Activated CD4-positive, alpha-beta T cell treated with anti-CD3 and anti-CD28 coated beads, Interleukin-2, amount 10 ng/mL, durations not matched to agents 24 days and 14 days (primary cell): ENCODE measurements around the gene SEC11A. TPM values are rescaled to one million over a fixed set of nuclear protein-coding genes. Genes with fewer than 3 reads are reported as not detected.

Experiments used
- DNase-seq: peaks from one replicate; pipeline ENCODE4 v3.0.0; 2022
- H3K27ac Mint-ChIP-seq: one replicate; pipeline ENCODE4 v1.8.0; 2022; ENCODE audit warnings: mild to moderate bottlenecking, mixed read lengths
- H3K27me3 Mint-ChIP-seq: one replicate; pipeline ENCODE4 v1.8.0; 2022; ENCODE audit warnings: mixed read lengths
- H3K36me3 Mint-ChIP-seq: one replicate; pipeline ENCODE4 v1.8.0; 2022; ENCODE audit warnings: low read depth, mild to moderate bottlenecking, mixed read lengths
- H3K4me1 Mint-ChIP-seq: one replicate; pipeline ENCODE4 v1.8.0; 2021; ENCODE audit warnings: mixed read lengths
- H3K4me3 Mint-ChIP-seq: one replicate; pipeline ENCODE4 v1.8.0; 2022; ENCODE audit warnings: mild to moderate bottlenecking, moderate library complexity, mixed read lengths
- H3K9me3 Mint-ChIP-seq: one replicate; pipeline ENCODE4 v1.8.0; 2021; ENCODE audit warnings: mixed read lengths
- intact Hi-C: fragments of 100-400 bp; cut with micrococcal nuclease; formaldehyde crosslinking; loops from one replicate; pipeline ENCODE4 v1.15.1; 2023
- total RNA-seq: library from RNA; stranded (reverse); gene quantifications from 2 replicates; pipeline ENCODE4 v1.2.3, GENCODE V29; 2022

SEC11A gene
- total RNA-seq, 1 donor from 2014 or later, result 101 TPM

DNA sequence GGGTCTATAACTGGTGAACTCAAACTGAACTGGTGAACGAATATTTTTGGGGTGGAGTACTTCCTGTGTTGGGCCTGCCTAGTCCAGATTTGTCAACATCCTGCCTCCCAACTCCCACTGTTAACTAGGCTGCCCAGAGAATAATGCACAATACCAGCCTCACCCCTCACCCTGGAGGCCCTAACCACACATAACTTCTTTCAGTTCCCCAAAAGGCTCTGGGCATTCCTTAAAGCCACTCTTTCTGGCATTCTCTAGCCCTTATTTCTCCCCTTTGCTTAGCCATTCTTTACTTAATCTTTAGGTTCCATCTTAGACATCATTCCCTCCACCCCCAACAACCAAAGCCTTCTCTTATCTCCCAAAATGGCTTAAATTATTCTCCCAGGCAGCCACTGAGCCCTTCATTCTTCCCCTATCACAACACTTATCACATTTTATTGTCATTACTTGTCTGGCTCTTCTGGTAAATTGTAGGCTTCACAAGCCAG lies 9.1 kb upstream of the SEC11A start:
- peak overlapping the region; percentile 69 for H3K4me3 Mint-ChIP-seq
- no peaks in the 10 kb centered on the region for H3K27me3 Mint-ChIP-seq
- intact Hi-C loops, result no loop called here
- H3K4me1 Mint-ChIP-seq, result peaks cover 28% of the 10 kb centered on the region
- peak overlapping the region; percentile 95 for H3K27ac Mint-ChIP-seq
- peaks cover 2% of the 10 kb centered on the region for H3K36me3 Mint-ChIP-seq
- peak; percentile 80 for DNase-seq
- no peaks in the 10 kb centered on the region for H3K9me3 Mint-ChIP-seq

DNA sequence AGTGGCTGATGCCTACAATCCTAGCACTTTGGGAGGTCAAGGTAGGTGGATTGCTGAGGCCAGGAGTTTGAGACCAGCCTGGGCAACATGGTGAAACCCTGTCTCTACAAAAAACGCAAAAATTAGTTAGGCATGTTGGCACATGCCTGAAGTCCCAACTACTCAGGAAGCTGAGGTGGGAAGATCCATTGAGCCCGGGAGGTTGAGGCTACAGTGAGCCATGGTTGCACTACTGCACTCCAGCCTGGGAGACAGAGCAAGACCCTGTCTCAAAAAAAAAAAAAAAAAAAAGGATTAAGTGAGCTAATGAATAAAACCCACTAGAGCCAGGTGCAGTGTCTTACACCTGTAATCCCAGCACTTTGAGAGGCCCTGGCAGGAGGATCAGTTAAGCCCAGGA lies 6.7 kb upstream of the SEC11A start:
- no peak overlapping the region for H3K27ac Mint-ChIP-seq
- no peaks in the 10 kb centered on the region for H3K9me3 Mint-ChIP-seq
- DNase-seq, result no peak
- peaks cover 2% of the 10 kb centered on the region for H3K36me3 Mint-ChIP-seq
- no peak overlapping the region for H3K4me3 Mint-ChIP-seq
- H3K4me1 Mint-ChIP-seq, result peaks cover 24% of the 10 kb centered on the region
- H3K27me3 Mint-ChIP-seq, result no peaks in the 10 kb centered on the region
- intact Hi-C loops, result no loop called here

DNA sequence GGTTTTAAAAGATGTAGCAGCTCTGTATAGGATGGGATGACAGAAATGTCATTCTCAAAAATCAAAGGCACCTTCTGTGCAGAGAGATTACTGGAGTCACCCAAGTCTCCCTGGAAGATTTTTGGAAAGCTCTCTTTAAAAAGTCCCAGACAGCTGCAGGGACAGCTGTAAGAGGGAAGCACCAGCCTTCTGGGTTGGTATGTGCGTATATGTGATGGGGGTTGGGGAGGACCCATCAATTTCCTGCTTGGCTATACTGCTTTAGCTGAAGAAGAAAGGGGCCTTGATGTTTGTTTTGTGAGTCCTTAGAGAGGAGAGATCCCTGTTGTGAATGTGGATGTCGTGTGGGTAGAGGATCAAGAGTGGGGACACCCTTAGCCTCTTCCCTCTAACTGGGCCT lies 5.4 kb upstream of the SEC11A start:
- H3K36me3 Mint-ChIP-seq, result peaks cover 2% of the 10 kb centered on the region
- no peaks in the 10 kb centered on the region for H3K27me3 Mint-ChIP-seq
- peak overlapping the region; percentile 9 for H3K4me3 Mint-ChIP-seq
- no peaks in the 10 kb centered on the region for H3K9me3 Mint-ChIP-seq
- DNase-seq, result peak; percentile 67
- peak overlapping the region; percentile 31 for H3K27ac Mint-ChIP-seq
- intact Hi-C loops, result no loop called here
- peaks cover 31% of the 10 kb centered on the region for H3K4me1 Mint-ChIP-seq

DNA sequence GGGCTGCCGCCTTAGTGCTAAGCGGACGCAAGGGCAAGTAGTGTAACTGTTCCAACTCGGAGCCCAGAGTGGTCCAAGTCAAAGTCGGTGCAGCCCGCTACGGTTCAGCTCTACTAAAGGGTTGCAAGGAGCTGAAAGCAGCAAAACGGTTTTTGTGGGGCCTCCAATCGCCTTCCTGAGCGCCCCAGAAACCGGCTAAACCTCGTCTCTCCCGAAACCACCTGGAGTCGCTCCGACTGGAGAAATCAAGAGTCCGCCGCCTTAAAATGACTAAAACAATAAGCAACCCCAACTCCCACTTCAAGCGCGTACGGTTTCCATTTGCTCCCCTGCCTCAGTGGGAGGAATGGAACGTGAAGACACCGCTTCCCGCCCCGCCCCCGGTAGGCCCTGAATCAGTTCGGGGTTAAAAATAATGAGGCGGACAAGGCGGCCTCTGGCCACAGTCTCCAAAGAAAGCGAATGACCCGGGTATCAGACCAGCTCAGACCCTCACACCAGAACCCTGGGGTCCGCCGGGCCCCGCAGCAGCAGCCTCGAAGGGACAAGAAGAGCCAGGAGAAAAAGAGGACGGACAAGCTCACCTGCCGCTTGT lies 401 bp downstream of the SEC11A start:
- Mint-ChIP-seq H3K4me1 (peaks cover 39% of the 10 kb centered on the region), H3K4me3 (peak overlapping the region; percentile 89), H3K36me3 (peaks cover 13% of the 10 kb centered on the region), H3K27ac (peak overlapping the region; percentile 91), H3K27me3 (no peaks in the 10 kb centered on the region), H3K9me3 (no peaks in the 10 kb centered on the region)
- intact Hi-C loops, result loop anchor here (1.0 to 10.0 kb wide), 5 partner anchors 20 to 269 kb away; partner anchors contain the start of genes PDE8A, WDR73 and ZSCAN2
- peak; percentile 83 for DNase-seq

DNA sequence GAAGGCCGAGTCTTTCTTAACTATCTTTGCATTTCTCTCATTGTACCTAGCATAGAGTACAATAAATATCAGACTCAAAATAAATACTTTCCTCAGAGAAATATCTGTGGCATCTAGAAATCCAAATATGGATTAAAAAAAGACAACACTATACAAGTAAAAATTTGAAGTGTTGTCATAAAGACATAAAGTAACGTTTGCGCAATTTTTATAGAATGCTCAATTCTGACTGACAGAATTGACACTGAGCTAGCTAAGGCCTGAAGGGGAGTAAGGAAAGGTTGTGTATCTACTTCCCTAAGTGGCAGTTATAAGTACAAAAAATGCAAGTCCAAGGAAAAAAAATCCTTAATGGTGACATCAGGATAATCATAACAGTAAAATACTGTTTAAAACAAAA lies 1.1 kb downstream of the SEC11A start:
- intact Hi-C loops, result loop anchor here (10.0 kb wide), 1 partner anchor 270 kb away; the partner anchor contains the start of gene PDE8A
- Mint-ChIP-seq H3K9me3 (no peaks in the 10 kb centered on the region), H3K27me3 (no peaks in the 10 kb centered on the region), H3K36me3 (peaks cover 13% of the 10 kb centered on the region), H3K4me3 (peak overlapping the region; percentile 89), H3K27ac (peak overlapping the region; percentile 91), H3K4me1 (peaks cover 39% of the 10 kb centered on the region)
- no peak for DNase-seq

DNA sequence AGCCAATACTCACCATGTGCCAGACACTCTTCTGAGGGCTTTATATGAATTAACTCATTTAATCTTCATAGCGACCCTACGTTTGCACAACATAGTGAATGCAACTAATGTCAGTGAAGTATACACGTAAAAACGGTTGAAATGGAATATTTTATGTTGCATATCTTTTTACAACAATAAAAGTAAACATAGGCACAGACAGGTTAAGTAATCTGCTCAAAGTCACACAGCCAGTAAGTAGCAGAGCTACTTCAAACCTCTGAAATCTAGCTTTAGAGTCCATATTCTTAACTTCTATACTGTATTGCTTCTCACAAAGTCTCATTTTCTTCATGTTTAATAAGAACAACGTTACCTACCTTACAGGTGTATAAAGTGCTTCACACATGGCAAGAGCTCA lies 1.6 kb downstream of the SEC11A start:
- intact Hi-C loops, result loop anchor here (10.0 kb wide), 1 partner anchor 270 kb away; the partner anchor contains the start of gene PDE8A
- H3K27me3 Mint-ChIP-seq, result no peaks in the 10 kb centered on the region
- H3K4me3 Mint-ChIP-seq, result peak overlapping the region; percentile 89
- H3K36me3 Mint-ChIP-seq, result peaks cover 13% of the 10 kb centered on the region
- no peaks in the 10 kb centered on the region for H3K9me3 Mint-ChIP-seq
- DNase-seq, result no peak
- peak overlapping the region; percentile 10 for H3K27ac Mint-ChIP-seq
- peaks cover 39% of the 10 kb centered on the region for H3K4me1 Mint-ChIP-seq

DNA sequence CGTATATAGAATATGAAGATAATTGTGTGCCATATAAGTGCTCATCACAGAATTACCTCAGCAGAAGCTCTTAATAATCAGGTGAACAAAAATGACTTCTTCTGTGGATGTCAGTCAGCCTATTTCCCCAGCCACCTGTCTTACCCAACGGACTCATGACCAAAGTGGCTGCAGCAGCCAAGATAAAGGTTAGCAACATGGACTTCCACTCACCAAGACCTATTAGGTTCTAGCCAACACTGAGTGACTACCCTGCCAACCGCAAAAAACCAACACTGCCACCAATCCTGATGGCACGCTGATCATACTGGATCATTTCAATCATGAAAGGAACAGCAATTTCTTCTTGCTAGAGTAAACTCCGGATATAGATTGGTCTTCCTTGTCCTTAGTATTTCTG lies 12.1 kb downstream of the SEC11A start:
- peaks cover 49% of the 10 kb centered on the region for H3K4me1 Mint-ChIP-seq
- H3K27ac Mint-ChIP-seq, result no peak overlapping the region
- DNase-seq, result no peak
- no peak overlapping the region for H3K4me3 Mint-ChIP-seq
- intact Hi-C loops, result loop anchor here (5.0 kb wide), 1 partner anchor 33 kb away; no protein-coding TSS in a partner anchor
- no peaks in the 10 kb centered on the region for H3K9me3 Mint-ChIP-seq
- peaks cover 35% of the 10 kb centered on the region for H3K36me3 Mint-ChIP-seq
- H3K27me3 Mint-ChIP-seq, result no peaks in the 10 kb centered on the region

DNA sequence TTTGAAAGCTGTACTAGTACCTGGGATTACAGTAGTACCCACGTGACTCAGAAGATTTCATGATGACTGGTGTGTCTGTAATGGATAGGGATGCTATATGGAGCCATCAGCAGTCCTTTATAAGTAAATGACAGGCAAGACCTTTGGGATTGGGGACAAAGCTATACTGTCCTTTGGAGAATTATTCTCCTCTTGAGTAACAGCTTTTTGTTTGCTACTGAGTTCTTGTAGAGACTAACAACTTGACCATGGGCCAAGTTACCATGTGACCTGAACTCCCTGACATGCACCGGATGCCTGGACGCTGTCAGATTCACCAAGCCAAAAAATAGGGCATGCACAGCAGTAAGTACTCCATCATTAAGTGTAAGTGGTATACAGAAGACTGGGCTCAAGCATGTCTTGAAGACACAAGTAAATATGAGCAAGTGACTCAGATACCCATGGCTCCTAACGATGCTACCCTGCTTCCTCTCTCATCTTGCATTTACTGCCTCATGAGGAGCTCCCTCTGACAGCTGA lies 12.9 kb downstream of the SEC11A start:
- no peaks in the 10 kb centered on the region for H3K9me3 Mint-ChIP-seq
- peak overlapping the region; percentile 43 for H3K27ac Mint-ChIP-seq
- peaks cover 31% of the 10 kb centered on the region for H3K36me3 Mint-ChIP-seq
- no peaks in the 10 kb centered on the region for H3K27me3 Mint-ChIP-seq
- no peak overlapping the region for H3K4me3 Mint-ChIP-seq
- no peak for DNase-seq
- intact Hi-C loops, result loop anchor here (5.0 kb wide), 1 partner anchor 34 kb away; no protein-coding TSS in a partner anchor
- peaks cover 49% of the 10 kb centered on the region for H3K4me1 Mint-ChIP-seq

DNA sequence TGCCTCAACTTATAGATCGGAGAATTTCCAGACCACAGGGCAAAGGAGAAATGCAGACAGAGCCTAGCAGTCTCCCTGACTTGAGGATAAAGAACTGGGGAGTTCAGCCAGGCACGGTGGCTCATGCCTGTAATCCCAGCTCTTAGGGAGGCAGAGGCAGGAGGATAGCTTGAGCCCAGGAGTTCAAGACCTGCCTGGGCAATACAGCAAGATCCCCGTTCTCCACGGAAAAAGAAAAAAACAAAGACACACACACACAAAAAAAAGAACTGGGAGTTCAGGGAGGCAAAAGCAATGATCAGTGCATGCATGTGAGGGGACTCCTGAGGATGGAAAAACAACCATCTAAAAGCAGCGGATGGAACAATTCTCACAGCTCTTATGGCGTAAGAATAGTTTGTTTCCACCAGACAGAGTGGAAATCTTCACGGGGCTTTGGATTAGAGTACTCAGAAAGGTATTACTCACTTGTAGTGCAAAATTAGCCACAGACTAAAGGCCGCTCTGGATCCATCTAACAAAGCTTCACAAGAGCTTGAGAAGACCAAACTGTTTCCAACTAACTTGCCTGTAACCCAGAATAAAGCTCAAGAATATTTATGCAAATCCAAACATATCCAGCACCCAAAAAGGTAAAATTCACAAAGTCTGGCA lies 16.3 kb downstream of the SEC11A start:
- Mint-ChIP-seq H3K4me1 (peaks cover 43% of the 10 kb centered on the region), H3K9me3 (no peaks in the 10 kb centered on the region), H3K4me3 (no peak overlapping the region), H3K27me3 (no peaks in the 10 kb centered on the region), H3K27ac (peak overlapping the region; percentile 31), H3K36me3 (peaks cover 27% of the 10 kb centered on the region)
- DNase-seq, result no peak
- intact Hi-C loops, result loop anchor here (5.0 kb wide), 1 partner anchor 38 kb away; no protein-coding TSS in a partner anchor

DNA sequence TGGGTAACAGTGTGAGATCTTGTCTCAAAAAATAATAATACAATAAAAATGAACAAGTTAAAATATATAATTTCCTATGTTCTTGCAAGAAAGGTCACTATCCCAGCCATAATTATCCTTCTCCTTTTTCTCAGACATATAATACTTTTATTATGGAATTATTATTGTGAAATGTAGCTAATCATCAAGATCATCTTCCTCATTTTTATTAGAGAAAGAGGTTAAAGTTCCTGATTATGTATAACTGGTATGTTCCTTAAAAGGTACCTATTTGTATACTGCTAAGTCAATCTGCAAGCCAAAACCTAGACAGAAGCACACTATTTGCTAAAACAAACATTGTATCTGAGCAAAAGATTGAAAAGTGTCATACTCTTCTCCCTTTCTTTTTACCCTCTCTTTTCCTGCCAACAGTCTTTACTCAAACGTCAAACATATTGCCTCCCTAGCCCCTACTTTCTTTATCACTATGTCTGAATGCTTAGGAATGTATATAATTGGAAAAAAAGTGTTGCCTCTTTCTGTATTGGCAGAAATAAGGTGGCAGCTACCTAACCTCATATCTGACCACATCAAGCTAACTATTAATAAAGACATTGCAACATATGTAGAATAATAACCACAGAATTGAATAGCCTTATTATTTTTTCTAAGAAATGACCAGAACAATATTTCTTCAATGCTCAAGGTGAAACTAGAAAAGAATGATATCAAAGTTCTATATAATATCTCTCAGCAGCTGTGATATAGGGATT lies 18.5 kb downstream of the SEC11A start:
- H3K4me3 Mint-ChIP-seq, result no peak overlapping the region
- no peaks in the 10 kb centered on the region for H3K9me3 Mint-ChIP-seq
- H3K27ac Mint-ChIP-seq, result no peak overlapping the region
- intact Hi-C loops, result no loop called here
- H3K36me3 Mint-ChIP-seq, result peaks cover 17% of the 10 kb centered on the region
- no peak for DNase-seq
- peaks cover 25% of the 10 kb centered on the region for H3K4me1 Mint-ChIP-seq
- H3K27me3 Mint-ChIP-seq, result no peaks in the 10 kb centered on the region

DNA sequence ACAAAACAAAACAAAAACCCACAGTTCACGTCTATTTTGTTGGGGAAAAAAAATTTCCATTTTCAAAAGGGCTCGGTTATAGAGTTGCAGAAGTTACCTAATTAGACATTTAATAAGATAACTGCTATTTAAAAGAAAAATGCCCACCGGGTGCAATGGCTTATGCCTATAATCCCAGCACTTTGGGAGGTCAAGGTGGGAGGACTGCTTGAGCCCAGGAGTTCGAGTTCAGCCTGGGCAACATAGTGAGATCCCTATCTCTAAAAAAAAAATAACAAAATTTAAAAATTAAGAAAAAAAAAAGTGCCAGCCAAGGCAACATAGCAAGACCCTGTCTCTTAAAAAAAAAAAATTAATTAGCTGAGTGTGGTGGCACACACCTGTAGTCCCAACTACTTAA lies 19.2 kb downstream of the SEC11A start:
- no peak overlapping the region for H3K4me3 Mint-ChIP-seq
- intact Hi-C loops, result no loop called here
- peaks cover 22% of the 10 kb centered on the region for H3K36me3 Mint-ChIP-seq
- H3K27ac Mint-ChIP-seq, result no peak overlapping the region
- H3K27me3 Mint-ChIP-seq, result no peaks in the 10 kb centered on the region
- H3K9me3 Mint-ChIP-seq, result peaks cover under 1% of the 10 kb centered on the region
- H3K4me1 Mint-ChIP-seq, result peaks cover 27% of the 10 kb centered on the region
- no peak for DNase-seq

DNA sequence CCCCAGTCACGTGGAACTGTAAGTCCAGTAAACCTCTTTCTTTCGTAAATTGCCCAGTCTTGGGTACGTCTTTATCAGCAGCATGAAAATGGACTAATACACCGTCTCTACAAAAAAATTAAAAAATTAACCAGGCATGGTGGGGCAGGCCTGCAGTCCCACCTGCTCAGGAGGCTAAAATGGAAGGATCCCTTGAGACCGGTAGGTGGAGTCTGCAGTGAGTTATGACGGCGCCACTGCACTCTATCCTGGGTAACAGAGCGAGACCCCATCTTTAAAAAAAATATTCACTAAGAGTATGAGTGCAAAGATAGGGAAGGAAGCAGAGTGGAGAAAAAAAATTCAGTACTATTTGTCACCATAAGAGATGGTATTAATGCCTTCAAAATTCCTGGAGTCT lies 25.6 kb downstream of the SEC11A start:
- Mint-ChIP-seq H3K27me3 (no peaks in the 10 kb centered on the region), H3K4me3 (no peak overlapping the region), H3K4me1 (peaks cover 11% of the 10 kb centered on the region), H3K36me3 (peaks cover 48% of the 10 kb centered on the region), H3K27ac (peak overlapping the region; percentile 1), H3K9me3 (peaks cover 5% of the 10 kb centered on the region)
- intact Hi-C loops, result no loop called here
- DNase-seq, result no peak

DNA sequence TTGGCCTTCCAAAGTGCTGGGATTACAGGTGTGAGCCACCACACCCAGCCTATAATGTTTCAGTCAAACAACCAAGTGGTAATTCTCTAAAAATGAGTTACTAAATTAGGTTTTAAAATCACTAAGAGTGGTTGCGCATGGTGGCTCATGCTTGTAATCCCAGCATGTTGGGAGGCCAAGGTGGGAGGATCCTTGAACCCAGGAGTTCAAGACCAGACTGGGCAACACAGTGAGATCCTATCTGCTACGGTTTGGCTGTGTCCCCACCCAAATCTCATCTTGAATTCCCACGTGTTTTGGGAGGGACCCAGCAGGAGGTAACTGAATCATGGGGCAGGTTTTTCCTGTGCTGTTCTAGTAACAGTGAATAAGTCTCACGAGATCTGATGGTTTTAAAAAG lies 26.1 kb downstream of the SEC11A start:
- H3K4me3 Mint-ChIP-seq, result no peak overlapping the region
- intact Hi-C loops, result no loop called here
- H3K4me1 Mint-ChIP-seq, result peaks cover 14% of the 10 kb centered on the region
- peaks cover 53% of the 10 kb centered on the region for H3K36me3 Mint-ChIP-seq
- peaks cover 5% of the 10 kb centered on the region for H3K9me3 Mint-ChIP-seq
- no peaks in the 10 kb centered on the region for H3K27me3 Mint-ChIP-seq
- no peak for DNase-seq
- H3K27ac Mint-ChIP-seq, result no peak overlapping the region
